HFFc6 (cell line): ENCODE results near the gene OSTM1. TPM values are rescaled to one million over a fixed set of nuclear protein-coding genes. Genes with fewer than 3 reads are reported as not detected.
A peak's percentile ranks its signal among the peaks of the same experiment; 100 is the strongest.

Source experiments
- DNase-seq: peaks from one replicate; pipeline ENCODE4 v3.0.0-alpha.2; 2018
- H3K27ac Mint-ChIP-seq: 2 replicates; pipeline ENCODE4 v1.8.0; 2020; ENCODE audit warnings: mild to moderate bottlenecking, mixed read lengths
- H3K27me3 Mint-ChIP-seq: 2 replicates; pipeline ENCODE4 v1.8.0; 2021; ENCODE audit warnings: mild to moderate bottlenecking, moderate library complexity, mixed read lengths; ENCODE audit not compliant: insufficient read depth
- H3K36me3 Mint-ChIP-seq: 2 replicates; pipeline ENCODE4 v1.8.0; 2021; ENCODE audit warnings: low read depth, mixed read lengths
- H3K4me1 Mint-ChIP-seq: 2 replicates; pipeline ENCODE4 v1.8.0; 2020; ENCODE audit warnings: low read depth, mixed read lengths
- H3K4me3 Mint-ChIP-seq: 2 replicates; pipeline ENCODE4 v1.8.0; 2020; ENCODE audit warnings: mild to moderate bottlenecking, moderate library complexity, mixed read lengths
- H3K9me3 Mint-ChIP-seq: 2 replicates; pipeline ENCODE4 v1.8.0; 2020; ENCODE audit warnings: mild to moderate bottlenecking, mixed read lengths
- total RNA-seq, 6 experiments: library from RNA; stranded (reverse); fragmentation: NEBNext Ultra II Directional; extraction: Animal tissue kit (Norgen Biotek cat#: 25700); gene quantifications; 2 replicates in 1 of 6; 3 replicates in 5 of 6; pipeline ENCODE4 v1.2.3, GENCODE V29; 2021
- TF ChIP-seq, protein P1 (sequence below): fragments of 200-600 bp; sonication (generic); IDR thresholded peaks from 2 replicates; pipeline ENCODE4 v1.5.0; 2021; ENCODE audit warnings: antibody characterized with exemption, mild to moderate bottlenecking

Gene OSTM1
- total RNA-seq, 6 experiments from 2014 or later = 42.8 to 52.6 (median 48.7) TPM

DNA sequence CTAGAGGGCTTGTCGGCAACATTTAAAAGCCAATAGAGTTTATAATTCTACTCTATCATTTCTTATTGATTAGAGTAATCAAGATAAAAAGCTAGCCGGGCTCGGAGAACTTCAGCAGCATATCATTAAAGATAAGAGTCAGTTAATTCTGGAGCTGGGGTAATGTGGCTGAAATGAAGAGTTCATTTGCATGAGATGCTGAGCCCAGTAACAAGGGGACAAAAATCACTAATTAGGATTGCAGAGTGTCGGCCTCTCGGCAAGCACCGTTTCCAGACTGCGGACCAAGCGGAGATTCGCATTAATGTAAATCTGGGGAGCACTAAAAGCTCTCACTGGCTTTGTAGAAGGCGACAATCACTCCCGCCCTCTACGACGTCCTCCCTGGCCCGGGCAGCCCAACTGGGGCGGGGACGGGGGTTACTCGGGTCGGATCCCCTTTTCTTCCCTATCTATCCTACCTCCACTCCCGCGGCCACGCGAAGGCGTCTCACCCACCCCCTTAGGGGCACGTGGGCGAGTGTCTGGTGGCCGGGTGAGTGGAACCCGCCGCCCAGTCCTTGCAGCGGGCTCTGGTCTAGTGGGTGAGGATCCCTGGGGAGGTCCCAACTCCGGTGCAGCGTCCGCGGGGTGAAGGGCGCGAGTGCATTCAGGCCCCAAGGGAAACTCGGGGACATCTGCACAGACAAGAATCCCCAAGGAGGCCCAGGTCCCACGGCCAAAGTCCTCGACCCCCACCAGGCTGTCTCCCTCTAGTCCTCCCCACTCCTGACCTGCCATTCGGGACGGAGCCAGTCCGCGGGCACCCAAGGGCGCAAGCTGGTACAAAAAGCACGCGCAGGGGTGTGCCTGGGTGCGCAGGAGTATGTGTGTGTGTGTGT is 42.2 kb upstream of the OSTM1 start:
- Mint-ChIP-seq H3K4me1 (peaks cover 43% of the 10 kb centered on the region), H3K36me3 (peaks cover 5% of the 10 kb centered on the region; the same call in 1 of the 2 replicates), H3K9me3 (no peaks in the 10 kb centered on the region), H3K4me3 (peak overlapping the region; percentile 83), H3K27ac (no peak overlapping the region), H3K27me3 (peaks cover 65% of the 10 kb centered on the region)
- DNase-seq = no peak
- TF ChIP-seq, protein P1, sequence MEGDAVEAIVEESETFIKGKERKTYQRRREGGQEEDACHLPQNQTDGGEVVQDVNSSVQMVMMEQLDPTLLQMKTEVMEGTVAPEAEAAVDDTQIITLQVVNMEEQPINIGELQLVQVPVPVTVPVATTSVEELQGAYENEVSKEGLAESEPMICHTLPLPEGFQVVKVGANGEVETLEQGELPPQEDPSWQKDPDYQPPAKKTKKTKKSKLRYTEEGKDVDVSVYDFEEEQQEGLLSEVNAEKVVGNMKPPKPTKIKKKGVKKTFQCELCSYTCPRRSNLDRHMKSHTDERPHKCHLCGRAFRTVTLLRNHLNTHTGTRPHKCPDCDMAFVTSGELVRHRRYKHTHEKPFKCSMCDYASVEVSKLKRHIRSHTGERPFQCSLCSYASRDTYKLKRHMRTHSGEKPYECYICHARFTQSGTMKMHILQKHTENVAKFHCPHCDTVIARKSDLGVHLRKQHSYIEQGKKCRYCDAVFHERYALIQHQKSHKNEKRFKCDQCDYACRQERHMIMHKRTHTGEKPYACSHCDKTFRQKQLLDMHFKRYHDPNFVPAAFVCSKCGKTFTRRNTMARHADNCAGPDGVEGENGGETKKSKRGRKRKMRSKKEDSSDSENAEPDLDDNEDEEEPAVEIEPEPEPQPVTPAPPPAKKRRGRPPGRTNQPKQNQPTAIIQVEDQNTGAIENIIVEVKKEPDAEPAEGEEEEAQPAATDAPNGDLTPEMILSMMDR = no peak

DNA sequence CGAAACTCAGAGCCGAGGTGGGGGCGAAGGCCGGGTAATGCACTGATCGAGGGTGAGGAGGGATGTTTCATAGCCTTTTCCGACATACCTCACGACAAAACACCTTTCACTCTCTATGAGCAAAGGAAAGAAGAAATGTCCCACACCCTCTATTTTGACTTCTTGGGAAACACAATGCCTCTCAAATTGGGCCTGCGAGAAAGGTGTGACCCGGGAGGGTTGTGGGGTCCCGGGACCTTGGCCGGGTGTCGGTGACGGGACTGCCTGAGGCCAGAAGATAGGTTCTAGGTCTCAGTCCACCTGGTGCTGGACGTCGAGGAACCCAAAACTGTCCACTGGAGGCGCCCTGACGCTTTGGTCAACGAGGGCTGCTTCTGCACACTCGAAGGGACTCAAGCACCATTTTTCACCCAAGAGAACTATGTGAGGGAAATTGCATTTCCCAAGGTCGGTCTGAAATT is 41.1 kb upstream of the OSTM1 start:
- Mint-ChIP-seq H3K27ac (no peak overlapping the region), H3K4me3 (peak overlapping the region; percentile 87), H3K36me3 (peaks cover 5% of the 10 kb centered on the region; the same call in 1 of the 2 replicates), H3K4me1 (peaks cover 43% of the 10 kb centered on the region), H3K27me3 (peaks cover 65% of the 10 kb centered on the region), H3K9me3 (no peaks in the 10 kb centered on the region)
- TF ChIP-seq, protein P1 = peak; percentile 68
- no peak for DNase-seq

DNA sequence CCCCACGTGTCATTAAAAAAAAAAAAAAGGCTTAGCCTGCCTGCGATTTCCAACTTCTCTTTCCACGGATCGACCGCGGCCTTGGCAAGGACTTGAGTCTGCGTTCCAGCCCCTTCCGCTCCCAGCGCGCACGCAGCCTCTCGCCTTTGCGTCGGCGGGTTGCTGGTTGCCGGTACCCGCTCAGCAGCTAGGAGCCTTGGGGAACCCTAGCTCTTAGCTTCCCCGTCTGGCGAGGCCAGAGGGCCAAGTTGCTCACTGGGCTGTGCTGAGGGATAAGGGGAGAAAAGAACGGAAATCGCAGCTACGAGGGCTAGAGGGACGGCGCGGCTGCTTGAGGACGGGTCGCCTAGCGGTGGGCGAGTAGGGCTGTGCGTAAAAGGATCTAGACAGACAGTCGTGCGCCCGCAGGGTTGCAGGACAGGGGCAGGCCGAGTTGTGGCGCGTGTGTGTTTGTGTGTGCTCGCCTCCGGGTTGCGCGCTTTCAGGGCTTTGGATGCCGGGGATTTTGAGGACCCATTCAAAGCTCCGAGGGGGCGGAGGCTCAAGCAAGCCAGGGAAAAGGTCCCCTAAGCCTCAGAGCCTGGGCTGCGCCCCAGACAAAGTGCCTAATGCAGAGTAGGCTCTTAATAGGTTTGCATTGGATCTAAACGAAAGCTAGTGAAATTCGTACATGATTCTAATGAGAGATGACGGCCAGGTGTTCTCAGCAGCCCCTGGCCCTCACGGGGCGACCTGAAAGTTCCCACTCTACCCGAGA is 40.5 kb upstream of the OSTM1 start:
- H3K27me3 Mint-ChIP-seq = peaks cover 62% of the 10 kb centered on the region
- peak; percentile 24 for DNase-seq
- peaks cover 5% of the 10 kb centered on the region; the same call in 1 of the 2 replicates for H3K36me3 Mint-ChIP-seq
- no peak overlapping the region for H3K27ac Mint-ChIP-seq
- H3K4me3 Mint-ChIP-seq = peak overlapping the region; percentile 87
- TF ChIP-seq, protein P1 = no peak
- no peaks in the 10 kb centered on the region for H3K9me3 Mint-ChIP-seq
- H3K4me1 Mint-ChIP-seq = peaks cover 43% of the 10 kb centered on the region

DNA sequence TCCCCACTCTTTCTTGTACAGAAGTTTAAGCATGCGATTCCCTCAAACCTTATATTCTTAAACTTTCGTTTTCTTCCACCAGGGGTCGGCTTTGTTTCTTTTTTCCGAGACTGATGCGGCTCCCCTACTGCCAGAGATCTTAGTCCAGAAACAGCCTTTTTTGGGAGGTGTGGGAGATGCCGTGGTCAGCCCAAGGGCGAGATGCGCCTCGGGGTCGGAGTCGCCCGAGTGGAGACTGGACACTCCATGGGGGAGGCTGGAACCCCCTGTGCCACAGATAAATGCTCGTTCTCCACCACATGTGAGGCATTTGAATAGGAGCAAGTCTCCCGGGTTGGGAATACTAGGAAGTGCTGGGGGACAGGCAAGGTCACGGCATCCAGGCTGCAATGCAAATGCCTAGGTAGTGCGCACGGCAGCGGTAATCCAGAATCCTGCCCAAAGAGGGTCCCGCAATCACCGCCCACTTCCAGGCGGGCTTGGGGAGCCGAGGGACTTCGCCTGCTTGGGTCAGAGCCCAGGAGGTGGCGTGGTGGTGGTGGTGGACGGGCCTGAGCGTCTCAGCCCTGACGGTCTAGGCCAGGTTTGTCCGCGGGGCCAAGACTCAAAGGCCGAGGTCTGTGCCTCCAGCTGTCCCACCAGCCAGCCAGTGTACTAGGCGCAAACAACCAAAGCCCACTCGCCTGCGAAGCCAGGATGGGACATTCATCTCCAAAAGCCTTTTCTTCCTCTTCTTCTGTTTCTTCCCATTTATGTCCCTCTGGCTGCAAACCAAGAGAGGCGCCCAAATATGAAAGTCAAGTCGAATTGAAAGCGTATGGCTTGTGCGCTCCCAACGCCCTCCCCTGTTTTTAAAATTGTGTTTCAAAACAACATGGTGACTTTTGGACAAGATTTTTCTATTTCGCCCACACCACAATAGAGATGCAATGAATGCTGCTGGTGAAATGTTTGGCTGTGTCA is 39.3 kb upstream of the OSTM1 start:
- TF ChIP-seq, protein P1 = peak; percentile 83
- Mint-ChIP-seq H3K36me3 (peaks cover 2% of the 10 kb centered on the region; the same call in 1 of the 2 replicates), H3K4me3 (peak overlapping the region; percentile 87), H3K4me1 (peaks cover 39% of the 10 kb centered on the region), H3K9me3 (no peaks in the 10 kb centered on the region), H3K27ac (no peak overlapping the region), H3K27me3 (peaks cover 60% of the 10 kb centered on the region)
- peak; percentile 50 for DNase-seq

DNA sequence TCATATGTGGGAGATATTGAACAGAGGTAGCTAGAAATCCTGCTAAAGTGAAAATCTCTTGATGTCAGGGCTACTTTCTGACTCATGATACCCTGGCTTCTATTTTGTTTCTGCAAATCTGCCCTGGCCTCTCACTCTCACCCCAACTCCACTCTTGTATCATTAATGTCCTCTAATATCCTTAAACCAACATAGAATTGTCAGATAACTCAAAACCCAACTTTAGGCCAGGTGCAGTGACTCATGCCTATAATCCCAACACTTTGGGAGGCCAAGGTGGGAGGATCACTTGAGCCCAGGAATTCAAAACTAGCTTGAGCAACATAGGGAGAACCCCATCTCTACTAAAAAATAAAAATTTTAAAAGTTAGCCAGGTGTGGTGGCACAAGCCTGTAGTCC is 33.8 kb upstream of the OSTM1 start:
- Mint-ChIP-seq H3K4me1 (peaks cover 10% of the 10 kb centered on the region), H3K27ac (no peak overlapping the region), H3K36me3 (no peaks in the 10 kb centered on the region), H3K9me3 (no peaks in the 10 kb centered on the region), H3K27me3 (peaks cover 39% of the 10 kb centered on the region), H3K4me3 (no peak overlapping the region)
- TF ChIP-seq, protein P1 = no peak
- no peak for DNase-seq
